Pancreas (tissue), 10 donors: ENCODE measurements around the gene AGPS. TPM values are rescaled to one million over a fixed set of nuclear protein-coding genes. Genes with fewer than 3 reads are reported as not detected.
A peak's percentile ranks its signal among the peaks of the same experiment; 100 is the strongest.
"Not testable (repeated sequence)": the region's sequence is repeated elsewhere in the genome, so short reads cannot be mapped to it uniquely, and the experiment has no call there.

ENCODE experiments used
- ATAC-seq, 4 donors: fragments of 200-7000 bp; cut with Tn5 transposase; one replicate each; pipeline versions ENCODE4 v1.8.0 to v1.9.1; 2020; ENCODE audit warnings: mild to moderate bottlenecking in 4 of 4, moderate library complexity in 4 of 4
- DNase-seq, 6 donors: peaks; one replicate each; pipeline ENCODE4 v3.0.0-alpha.2; 2020
- FAIRE-seq: peaks from 2 replicates; lab custom pipeline; 2012; peaks lifted over from hg19 to GRCh38; lab: Jason Lieb, UNC
- H3K27ac ChIP-seq, 4 donors: fragments of 200-600 bp; sonication (generic); 1 replicate in 3 of 4; 2 replicates in 1 of 4; pipeline versions ENCODE4 v1.5.0 to v1.8.0; 2020
- H3K27me3 ChIP-seq, 4 donors: fragments of 200-600 bp; one replicate each; pipeline ENCODE4 v1.8.0; 2021
- H3K36me3 ChIP-seq, 3 donors: fragments of 200-600 bp; sonication (generic) in 1 of 3; one replicate each; pipeline versions ENCODE4 v1.5.0 to v1.8.0; 2020 to 2021
- H3K4me1 ChIP-seq, 3 donors: fragments of 200-600 bp; one replicate each; pipeline ENCODE4 v1.8.0; 2021
- H3K4me3 ChIP-seq, 4 donors: fragments of 200-600 bp; sonication (generic) in 2 of 4; one replicate each; pipeline versions ENCODE4 v1.5.0 to v1.8.0; 2020 to 2021
- H3K9me3 ChIP-seq, 4 donors: fragments of 200-600 bp; one replicate each; pipeline ENCODE4 v1.8.0; 2021
- CTCF ChIP-seq, 4 donors: fragments of 200-600 bp; sonication (generic) in 3 of 4; IDR thresholded peaks; one replicate each; pipeline versions ENCODE4 v1.5.0 to v1.8.0; 2021; ENCODE audit warnings: antibody characterized with exemption in 4 of 4
- WGBS, 2 donors: extraction: QIAGEN DNeasy Blood & Tissue Kit; methylation state at CpG; one replicate each; pipeline ENCODE4 v1.1.7; 2013; 5-methylcytosine and 5-hydroxymethylcytosine counted together
- intact Hi-C, 3 donors: fragments of 100-400 bp; cut with DNase I; formaldehyde crosslinking; loops; one replicate each; pipeline versions ENCODE4 v1.11.1 to v1.14.2; 2022
- polyA plus RNA-seq, 2 donors: library from polyadenylated mRNA; stranded (reverse); fragments of 200-250 nt; gene quantifications; one replicate each; pipeline ENCODE4 v1.2.3, GENCODE V29; 2013
- total RNA-seq, 6 donors: library from RNA; stranded (reverse); fragmentation: NEBNext Ultra II Directional in 4 of 6; extraction: Animal tissue kit (Norgen Biotek cat#: 25700) in 4 of 6; gene quantifications; one replicate each; pipeline versions ENCODE4 v1.2.1 to v1.2.4, GENCODE V29; 2021 to 2023
- donor health status: healthy with polysubstance abuse.
- donor health status: DM: no; HTN: no; CAD: no; lungs with moderate emphysema.
- donor health status: DM: no; HTN: no; CAD: no.
- donor health status: control.
- donor health status: control.
- donor health status: Bipolar disorder and iron deficiency.
- donor health status: DM: yes; HTN: yes; CAD: no.
- donor health status: DM: no; HTN: no; CAD: no.
- donor health status: DM: no; HTN: no; CAD: no.
- donor health status: DM: yes; HTN: yes; CAD: no.

Gene AGPS
- total and polyA plus RNA-seq, 8 donors: 3.0 to 47.2 (median 23.2) TPM

- DNase-seq (no peak), FAIRE-seq (no peak), ATAC-seq (peak in 3 of 4 donors; percentile 42 to 68 (median 66))
- Histone ChIP-seq H3K36me3 (peaks cover 0 to 1% (median 0%) of the 10 kb centered on the region in 3 donors), H3K27me3 (no peaks in the 10 kb centered on the region), H3K4me3 (no peak overlapping the region), H3K27ac (peak overlapping the region in 2 of 4 donors; percentile 1 to 17), H3K4me1 (peaks cover 0 to 7% (median 5%) of the 10 kb centered on the region in 3 donors), H3K9me3 (no peaks in the 10 kb centered on the region)
- WGBS, 2 donors: 19 to 28% methylated on average over 4 of the region's 4 CpGs
- intact Hi-C loops: no loop called here
- no peak for TF ChIP-seq CTCF (IDR thresholded peaks at IDR 0.05)
Measured at GRCh38 chr2:177352441-177353186, 40.0 kb upstream of the AGPS start.

GRCh38 chr2:177353187-177353478, 39.4 kb upstream of the AGPS start:
- intact Hi-C loops: no loop called here
- no peak for DNase-seq
- FAIRE-seq: no peak
- Histone ChIP-seq H3K27ac (peak overlapping the region in 1 of 4 donors; percentile 1), H3K36me3 (no peaks in the 10 kb centered on the region), H3K27me3 (no peaks in the 10 kb centered on the region), H3K4me3 (no peak overlapping the region), H3K4me1 (peaks cover 0 to 7% (median 5%) of the 10 kb centered on the region in 3 donors), H3K9me3 (no peaks in the 10 kb centered on the region)
- peak in 3 of 4 donors; percentile 32 to 53 (median 44) for ATAC-seq
- WGBS, 2 donors: 44 to 54% methylated on average over 2 of the region's 2 CpGs
- TF ChIP-seq CTCF (IDR thresholded peaks at IDR 0.05): no peak

- intact Hi-C loops, H3K9me3 ChIP-seq, H3K4me1 ChIP-seq, DNase-seq, FAIRE-seq, H3K27ac ChIP-seq, H3K4me3 ChIP-seq, H3K36me3 ChIP-seq, ATAC-seq, H3K27me3 ChIP-seq: not testable (repeated sequence)
- WGBS, 2 donors: 67 to 78% methylated on average over 3 of the region's 3 CpGs
Measured at GRCh38 chr2:177354541-177354940, 38.0 kb upstream of the AGPS start.

- FAIRE-seq (no peak), ATAC-seq (no peak), DNase-seq (no peak)
- 93 to 95% methylated on average over 2 of the region's 2 CpGs for WGBS, 2 donors
- H3K27me3 ChIP-seq: no peaks in the 10 kb centered on the region
- H3K27ac ChIP-seq: no peak overlapping the region
- no peak for TF ChIP-seq CTCF (IDR thresholded peaks at IDR 0.05)
- no peaks in the 10 kb centered on the region for H3K9me3 ChIP-seq
- H3K4me1 ChIP-seq: peaks cover 0 to 7% (median 5%) of the 10 kb centered on the region in 3 donors
- no peak overlapping the region for H3K4me3 ChIP-seq
- H3K36me3 ChIP-seq: no peaks in the 10 kb centered on the region
- intact Hi-C loops: no loop called here
Measured at GRCh38 chr2:177355874-177356273, 36.7 kb upstream of the AGPS start.

- intact Hi-C loops: no loop called here
- Histone ChIP-seq H3K9me3 (no peaks in the 10 kb centered on the region), H3K27me3 (no peaks in the 10 kb centered on the region), H3K4me3 (no peak overlapping the region), H3K4me1 (no peaks in the 10 kb centered on the region), H3K27ac (no peak overlapping the region), H3K36me3 (no peaks in the 10 kb centered on the region)
- ATAC-seq: no peak
- no peak for FAIRE-seq
- 68 to 71% methylated on average over 3 of the region's 3 CpGs for WGBS, 2 donors
- no peak for TF ChIP-seq CTCF (IDR thresholded peaks at IDR 0.05)
- no peak for DNase-seq
Measured at GRCh38 chr2:177359836-177360595, 32.6 kb upstream of the AGPS start.
